GM18873 (cell line): ENCODE data around the gene RGS9BP.
"Not testable (repeated sequence)": the region's sequence is repeated elsewhere in the genome, so short reads cannot be mapped to it uniquely, and the experiment has no call there.

Source experiments
- ATAC-seq: cut with Tn5 transposase; IDR thresholded peaks from one replicate; pipeline ENCODE4 v1.9.1; 2021; ENCODE audit warnings: mild to moderate bottlenecking, moderate library complexity, moderate number of reproducible peaks; ENCODE audit not compliant: unreplicated experiment, low FRiP score

Gene RGS9BP

GRCh38 chr19:32693151-32694108 lies 17.8 kb downstream of the RGS9BP start:
- not testable (repeated sequence) for ATAC-seq

GRCh38 chr19:32694316-32694715 lies 18.7 kb downstream of the RGS9BP start:
- not testable (repeated sequence) for ATAC-seq

GRCh38 chr19:32694851-32695250 lies 19.2 kb downstream of the RGS9BP start:
- not testable (repeated sequence) for ATAC-seq

- not testable (repeated sequence) for ATAC-seq
Measured at GRCh38 chr19:32695506-32695905, 19.9 kb downstream of the RGS9BP start.

GRCh38 chr19:32696771-32697170 lies 21.1 kb downstream of the RGS9BP start:
- ATAC-seq = not testable (repeated sequence)

- not testable (repeated sequence) for ATAC-seq
Measured at GRCh38 chr19:32700129-32700528, 24.5 kb downstream of the RGS9BP start.

- no peak for ATAC-seq
Measured at GRCh38 chr19:32702010-32702409, 26.4 kb downstream of the RGS9BP start.

GRCh38 chr19:32704006-32704405 lies 28.4 kb downstream of the RGS9BP start:
- not testable (repeated sequence) for ATAC-seq

GRCh38 chr19:32708457-32708856 lies 32.8 kb downstream of the RGS9BP start:
- no peak for ATAC-seq

- ATAC-seq = no peak
Measured at GRCh38 chr19:32709032-32709431, 33.4 kb downstream of the RGS9BP start.

- no peak for ATAC-seq
Measured at GRCh38 chr19:32711747-32712146, 36.1 kb downstream of the RGS9BP start.

GRCh38 chr19:32716203-32716602 lies 40.6 kb downstream of the RGS9BP start:
- not testable (repeated sequence) for ATAC-seq

- ATAC-seq = no peak
Measured at GRCh38 chr19:32717496-32717895, 41.8 kb downstream of the RGS9BP start.

- ATAC-seq = no peak
Measured at GRCh38 chr19:32718286-32718685, 42.6 kb downstream of the RGS9BP start.

- ATAC-seq = no peak
Measured at GRCh38 chr19:32719611-32720059, 44.0 kb downstream of the RGS9BP start, which contains the start of gene TDRD12. Gene TDRD12 (plus strand): TSS chr19:32719767. CDS start chr19:32720073, 306 bp downstream.

GRCh38 chr19:32720216-32720935 lies 44.7 kb downstream of the RGS9BP start:
- no peak for ATAC-seq

- no peak for ATAC-seq
Measured at GRCh38 chr19:32720936-32721250, 45.2 kb downstream of the RGS9BP start.
